Endothelial cell of umbilical vein (primary cell): ENCODE measurements around the gene USP6NL.

Source experiments
- EZH2 ChIP-seq: IDR thresholded peaks from 2 replicates; pipeline ENCODE4 v1.6.1; 2012; ENCODE audit warnings: borderline replicate concordance, low read depth, mild to moderate bottlenecking, moderate library complexity, low read length, inconsistent platforms; ENCODE audit not compliant: severe bottlenecking
- GATA2 ChIP-seq: IDR thresholded peaks from 2 replicates; pipeline ENCODE4 v1.7.0; 2011; ENCODE audit warnings: low read depth, mild to moderate bottlenecking, moderate library complexity, mixed read lengths, low read length; ENCODE audit not compliant: insufficient read length, insufficient read depth
- JUN ChIP-seq: IDR thresholded peaks from 2 replicates; pipeline ENCODE4 v1.6.1; 2011; ENCODE audit warnings: borderline replicate concordance, low read depth; ENCODE audit not compliant: insufficient read length, insufficient read depth
- MAX ChIP-seq: IDR thresholded peaks from 2 replicates; pipeline ENCODE4 v1.6.1; 2011; ENCODE audit not compliant: insufficient read depth, insufficient read length
- POLR2A ChIP-seq: IDR thresholded peaks from 2 replicates; pipeline ENCODE4 v1.6.1; 2012; ENCODE audit warnings: low read depth, mild to moderate bottlenecking, control low read depth, low read length
- POLR2AphosphoS5 ChIP-seq: IDR thresholded peaks from 2 replicates; pipeline ENCODE4 v1.6.1; 2012; ENCODE audit warnings: low read depth, mild to moderate bottlenecking, control low read depth, low read length, moderate library complexity; ENCODE audit not compliant: insufficient read depth
- TF ChIP-seq, protein P1 (sequence below), 2 donors: IDR thresholded peaks; 1 replicate in 1 of 2; 2 replicates in 1 of 2; pipeline ENCODE4 v1.5.1; 2011; ENCODE audit warnings: low read length in 2 of 2, mild to moderate bottlenecking in 2 of 2, moderate library complexity in 2 of 2, control low read depth in 1 of 2, inconsistent platforms in 1 of 2, low read depth in 1 of 2; ENCODE audit not compliant: insufficient read depth in 1 of 2; ENCODE audit errors: extremely low read depth in 1 of 2

- TF ChIP-seq, protein P1, sequence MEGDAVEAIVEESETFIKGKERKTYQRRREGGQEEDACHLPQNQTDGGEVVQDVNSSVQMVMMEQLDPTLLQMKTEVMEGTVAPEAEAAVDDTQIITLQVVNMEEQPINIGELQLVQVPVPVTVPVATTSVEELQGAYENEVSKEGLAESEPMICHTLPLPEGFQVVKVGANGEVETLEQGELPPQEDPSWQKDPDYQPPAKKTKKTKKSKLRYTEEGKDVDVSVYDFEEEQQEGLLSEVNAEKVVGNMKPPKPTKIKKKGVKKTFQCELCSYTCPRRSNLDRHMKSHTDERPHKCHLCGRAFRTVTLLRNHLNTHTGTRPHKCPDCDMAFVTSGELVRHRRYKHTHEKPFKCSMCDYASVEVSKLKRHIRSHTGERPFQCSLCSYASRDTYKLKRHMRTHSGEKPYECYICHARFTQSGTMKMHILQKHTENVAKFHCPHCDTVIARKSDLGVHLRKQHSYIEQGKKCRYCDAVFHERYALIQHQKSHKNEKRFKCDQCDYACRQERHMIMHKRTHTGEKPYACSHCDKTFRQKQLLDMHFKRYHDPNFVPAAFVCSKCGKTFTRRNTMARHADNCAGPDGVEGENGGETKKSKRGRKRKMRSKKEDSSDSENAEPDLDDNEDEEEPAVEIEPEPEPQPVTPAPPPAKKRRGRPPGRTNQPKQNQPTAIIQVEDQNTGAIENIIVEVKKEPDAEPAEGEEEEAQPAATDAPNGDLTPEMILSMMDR (IDR thresholded peaks at IDR 0.05; ENCODE audit: extremely low read depth in 1 of 2, insufficient read depth in 1 of 2, low read depth in 1 of 2, low read length in 2 of 2), result no peak
- TF ChIP-seq JUN (no peak), MAX (no peak), POLR2AphosphoS5 (no peak), POLR2A (no peak), EZH2 (no peak), GATA2 (no peak)
Measured at GRCh38 chr10:11416974-11417373, 194.5 kb downstream of the USP6NL start.
